HepG2 (cell line): ENCODE results near the gene RGN. TPM values are rescaled to one million over a fixed set of nuclear protein-coding genes. Genes with fewer than 3 reads are reported as not detected.

Experiments used
- ATAC-seq: fragments of 200-7000 bp; cut with Tn5 transposase; 3 replicates; pipeline ENCODE4 v1.9.1; 2020; ENCODE audit warnings: mild to moderate bottlenecking, moderate library complexity
- BruUV-seq: library from RNA; stranded (reverse); fragments of 400-500 nt; replicated peaks from 2 replicates; lab custom pipeline; 2021; lab: Mats Ljungman, UMichigan
- CTCF ChIA-PET: fragments of 300-600 bp; formaldehyde crosslinking; extraction: SDS; loops from one replicate; lab custom pipeline; 2021; ENCODE audit warnings: low total read pairs, inconsistent platforms, low intra/inter-chr PET ratio; lab: Yijun Ruan, JAX
- POLR2A ChIA-PET: fragments of 350-600 bp; sonication (Branson Sonifier 250); formaldehyde crosslinking; loops from one replicate; lab custom pipeline; 2020; ENCODE audit warnings: antibody characterized with exemption, inconsistent platforms; lab: Yijun Ruan, JAX
- DNase-seq: peaks from one replicate; pipeline ENCODE4 v3.0.0-alpha.2; 2015; ENCODE audit warnings: low spot score
- FAIRE-seq: peaks from 3 replicates; lab custom pipeline; 2011; peaks lifted over from hg19 to GRCh38; lab: Jason Lieb, UNC
- H2AFZ ChIP-seq: one replicate; pipeline ENCODE4 v1.6.1; 2011; ENCODE audit warnings: low read length, inconsistent platforms
- H3K27ac ChIP-seq: fragments of 300-600 bp; 3 replicates; pipeline ENCODE4 v1.8.0; 2011; ENCODE audit warnings: mixed run types, mild to moderate bottlenecking, mixed read lengths, low read length, inconsistent platforms; ENCODE audit not compliant: insufficient read depth; ENCODE audit errors: extremely low read length
- H3K27me3 ChIP-seq, 2 experiments: fragments of 200-600 bp in 1 of 2; 2 replicates in 1 of 2; 3 replicates in 1 of 2; pipeline versions ENCODE4 v1.6.0 to v1.8.0; 2011; ENCODE audit warnings: low read length in 2 of 2, mild to moderate bottlenecking in 2 of 2, moderate library complexity in 2 of 2, inconsistent platforms in 1 of 2; ENCODE audit not compliant: insufficient read depth in 2 of 2, control insufficient read depth in 1 of 2
- H3K36me3 ChIP-seq, 2 experiments: fragments of 200-600 bp in 1 of 2; replicated peaks in 1 of 2; 2 replicates in 1 of 2; 3 replicates in 1 of 2; pipeline versions ENCODE4 v1.5.1 to v1.8.0; 2011; ENCODE audit warnings: low read length in 2 of 2, inconsistent platforms in 1 of 2; ENCODE audit not compliant: insufficient read depth in 2 of 2, control insufficient read depth in 1 of 2
- H3K4me1 ChIP-seq: 2 replicates; pipeline ENCODE4 v1.5.1; 2012; ENCODE audit warnings: low read length, inconsistent platforms; ENCODE audit not compliant: insufficient read depth
- H3K4me2 ChIP-seq: 2 replicates; pipeline ENCODE4 v1.6.0; 2011; ENCODE audit warnings: low read depth, low read length, inconsistent platforms
- H3K4me3 ChIP-seq, 3 experiments: fragments of 200-600 bp in 1 of 3; sonication (generic), shearing (Covaris generic) in 1 of 3; replicated peaks in 1 of 3; 2 replicates each; pipeline ENCODE4 v1.5.1; 2011 to 2016; ENCODE audit warnings: low read length in 3 of 3, inconsistent platforms in 2 of 3, low read depth in 2 of 3, mild to moderate bottlenecking in 2 of 3, control low read depth in 1 of 3, mixed read lengths in 1 of 3; ENCODE audit not compliant: insufficient read depth in 1 of 3
- H3K79me2 ChIP-seq: one replicate; pipeline ENCODE4 v1.6.1; 2011; ENCODE audit warnings: low read length, inconsistent platforms; ENCODE audit not compliant: insufficient read depth
- H3K9ac ChIP-seq: 2 replicates; pipeline ENCODE4 v1.6.0; 2011; ENCODE audit warnings: mild to moderate bottlenecking, low read depth, low read length, inconsistent platforms; ENCODE audit not compliant: insufficient read depth
- H3K9me3 ChIP-seq: 2 replicates; pipeline ENCODE4 v1.5.1; 2012; ENCODE audit warnings: mild to moderate bottlenecking, low read length
- H4K20me1 ChIP-seq: 2 replicates; pipeline ENCODE4 v1.6.0; 2011; ENCODE audit warnings: inconsistent platforms, mild to moderate bottlenecking, low read length, moderate library complexity; ENCODE audit not compliant: insufficient read depth
- ASH2L ChIP-seq: fragments of 300-600, 200-600 bp; sonication (generic); IDR thresholded peaks from 2 replicates; pipeline ENCODE4 v1.7.0; 2017; ENCODE audit warnings: low read depth, mild to moderate bottlenecking, moderate library complexity, mixed read lengths, low read length; ENCODE audit not compliant: insufficient read length
- CERS6 ChIP-seq: sonication (generic); formaldehyde crosslinking; IDR thresholded peaks from 2 replicates; pipeline ENCODE4 v1.5.0; 2020; ENCODE audit warnings: missing genetic modification reagents
- EP300 ChIP-seq, 3 experiments: sonication (generic) in 1 of 3; formaldehyde crosslinking in 1 of 3; IDR thresholded peaks; 2 replicates each; pipeline versions ENCODE4 v1.5.1 to v1.6.1; 2011 to 2020; ENCODE audit warnings: low read depth in 2 of 3, low read length in 2 of 3, borderline replicate concordance in 1 of 3, improper control_type of control experiment in 1 of 3, mild to moderate bottlenecking in 1 of 3, missing genetic modification reagents in 1 of 3, moderate library complexity in 1 of 3
- GATAD2A ChIP-seq: IDR thresholded peaks from 2 replicates; pipeline ENCODE4 v1.6.1; 2016
- HDAC2 ChIP-seq: sonication (generic); formaldehyde crosslinking; IDR thresholded peaks from 2 replicates; pipeline ENCODE4 v1.4.0; 2020; ENCODE audit warnings: missing genetic modification reagents
- HMG20A ChIP-seq: IDR thresholded peaks from 2 replicates; pipeline ENCODE4 v1.6.1; 2016; ENCODE audit warnings: borderline replicate concordance
- KDM2A ChIP-seq: sonication (generic); formaldehyde crosslinking; IDR thresholded peaks from 2 replicates; pipeline ENCODE4 v1.4.0; 2020; ENCODE audit warnings: low read depth, missing genetic modification reagents, borderline replicate concordance
- KDM3A ChIP-seq: IDR thresholded peaks from 2 replicates; pipeline ENCODE4 v1.6.1; 2018; ENCODE audit warnings: low read depth, missing compliant biosample characterization
- MED1 ChIP-seq: sonication (generic); formaldehyde crosslinking; IDR thresholded peaks from 2 replicates; pipeline ENCODE4 v1.4.0; 2020; ENCODE audit warnings: missing genetic modification reagents
- NR2F6 ChIP-seq, 2 experiments: IDR thresholded peaks; 2 replicates each; pipeline ENCODE4 v1.6.1; 2016; ENCODE audit warnings: antibody characterized with exemption in 1 of 2, mild to moderate bottlenecking in 1 of 2
- PCBP2 ChIP-seq: fragments of 200-400 bp; formaldehyde crosslinking; optimal IDR thresholded peaks from 2 replicates; pipeline ENCODE3; 2018; ENCODE audit warnings: low read length, low read depth; ENCODE audit not compliant: poor library complexity, severe bottlenecking
- RCOR2 ChIP-seq: IDR thresholded peaks from 2 replicates; pipeline ENCODE4 v1.6.1; 2016; ENCODE audit warnings: missing biosample characterization, missing genetic modification reagents
- SALL1 ChIP-seq: sonication (generic); formaldehyde crosslinking; IDR thresholded peaks from 2 replicates; pipeline ENCODE4 v1.8.0; 2022; ENCODE audit warnings: mild to moderate bottlenecking, missing genetic modification reagents
- TGIF2 ChIP-seq: IDR thresholded peaks from 2 replicates; pipeline ENCODE4 v1.6.1; 2016; ENCODE audit warnings: control low read depth, missing compliant biosample characterization
- ZMYM3 ChIP-seq: sonication (generic); formaldehyde crosslinking; IDR thresholded peaks from 2 replicates; pipeline ENCODE4 v1.5.1; 2020; ENCODE audit warnings: mild to moderate bottlenecking, missing genetic modification reagents
- ZNF275 ChIP-seq: sonication (generic); formaldehyde crosslinking; IDR thresholded peaks from 2 replicates; pipeline ENCODE4 v1.8.0; 2022; ENCODE audit warnings: missing genetic modification reagents, mild to moderate bottlenecking, inconsistent platforms, borderline replicate concordance
- ZNF281 ChIP-seq: sonication (generic); formaldehyde crosslinking; IDR thresholded peaks from 2 replicates; pipeline ENCODE4 v1.4.0; 2020; ENCODE audit warnings: missing genetic modification reagents, borderline replicate concordance
- ZNF362 ChIP-seq: sonication (generic); formaldehyde crosslinking; IDR thresholded peaks from 2 replicates; pipeline ENCODE4 v1.4.0; 2020; ENCODE audit warnings: missing genetic modification reagents, mild to moderate bottlenecking, borderline replicate concordance
- ZNF614 ChIP-seq: IDR thresholded peaks from 2 replicates; pipeline ENCODE4 v1.6.1; 2018; ENCODE audit warnings: missing biosample characterization, missing genetic modification reagents, inconsistent platforms, borderline replicate concordance
- WGBS: methylation state at CpG from one replicate; pipeline ENCODE4 v1.1.6; 2017; ENCODE audit warnings: low lambda C conversion rate; 5-methylcytosine and 5-hydroxymethylcytosine counted together
- in situ Hi-C: cut with HindIII; loops from 2 replicates; pipeline ENCODE4 v1.10.0; 2017; ENCODE audit warnings: low pct_unique_long_range_greater_than_20kb; ENCODE audit not compliant: extremely low pct_ligation_motif_present
- intact Hi-C: fragments of 100-400 bp; cut with micrococcal nuclease; formaldehyde crosslinking; loops from one replicate; pipeline ENCODE4 v1.10.0; 2022; ENCODE audit not compliant: unreplicated experiment
- polyA plus RNA-seq, 8 experiments: library from polyadenylated mRNA; depleted of rRNA in 3 of 8; stranded (reverse) in 7 of 8; unstranded in 1 of 8; fragments of >200 nt; fragmentation: Illumina TruSeq in 4 of 8; extraction: Trizol in 4 of 8; gene quantifications; 2 replicates each; pipeline versions ENCODE4 v1.2.1 to v1.2.3, GENCODE V29; 2011 to 2016; ENCODE audit warnings: low read depth in 4 of 8, missing spikeins in 1 of 8, mixed read lengths in 1 of 8; ENCODE audit not compliant: insufficient read depth in 1 of 8
- total RNA-seq, 5 experiments: library from RNA; depleted of rRNA; stranded (reverse); fragments of >200 nt; fragmentation: Illumina TruSeq; extraction: Trizol; gene quantifications; 2 replicates each; pipeline ENCODE4 v1.2.3, GENCODE V29; 2016; ENCODE audit warnings: low read depth in 1 of 5

RGN gene
- total and polyA plus RNA-seq, 2 of the 13 experiments (the other 11 are each of a cell fraction or from before 2014, with no cell fraction given): 19.6 to 74.4 TPM

- ChIA-PET POLR2A (interaction anchor here (1.2 to 1.6 kb wide), 3 partner anchors 15 to 17 kb away, joined by 4 to 12 read pairs (median 6); partner anchors contain the start of gene RGN), CTCF (no interaction called here)
- DNase-seq (peak; percentile 48), FAIRE-seq (peak; percentile 23), ATAC-seq (peak; percentile 60)
- H3K27ac ChIP-seq: peak overlapping the region; percentile 52
- 82% methylated on average over 1 of the region's 2 CpGs for WGBS
- H3K79me2 ChIP-seq: no peaks in the 10 kb centered on the region
- 0 out of 2 replicates have a peak overlapping the region, but pooled peaks have one; percentile 5 for H3K4me2 ChIP-seq
- in situ Hi-C loops: no loop called here
- H3K9ac ChIP-seq: no peak overlapping the region
- no TSS peak for BruUV-seq
- H3K36me3 ChIP-seq: no peaks in the 10 kb centered on the region
- intact Hi-C loops: no loop called here
- no peaks in the 10 kb centered on the region for H3K9me3 ChIP-seq
- H3K4me1 ChIP-seq: peaks cover 70% of the 10 kb centered on the region
- no peaks in the 10 kb centered on the region for H4K20me1 ChIP-seq
- no peak overlapping the region for H3K4me3 ChIP-seq
- H2AFZ ChIP-seq: no peak overlapping the region
- H3K27me3 ChIP-seq: no peaks in the 10 kb centered on the region
- TF ChIP-seq CERS6 (no peak), RCOR2 (no peak), KDM2A (no peak), ZNF614 (CRISPR knock-in tag) (no peak), ZNF281 (CRISPR knock-in tag) (peak; percentile 89), HMG20A (no peak; the same call in 1 of the 2 replicates), HDAC2 (peak; percentile 19; the same call in 1 of the 2 replicates), GATAD2A (CRISPR knock-in tag) (peak; percentile 47; the same call in 1 of the 2 replicates), ZNF275 (CRISPR knock-in tag) (no peak), PCBP2 (no peak), NR2F6 (IDR thresholded peaks at IDR 0.05) (0 out of 2 replicates have a peak, but pooled peaks have one; percentile 14), NR2F6 (CRISPR knock-in tag; IDR thresholded peaks at IDR 0.05) (peak; percentile 17; the same call in 1 of the 2 replicates), EP300 (IDR thresholded peaks at IDR 0.05; ENCODE audit: low read depth in 2 of 2, low read length in 2 of 2) (peak in 1 of 2 experiments; percentile 10; a peak in 1 of 4 replicates), EP300 (CRISPR knock-in tag; IDR thresholded peaks at IDR 0.05; ENCODE audit: borderline replicate concordance) (no peak), KDM3A (CRISPR knock-in tag) (no peak), MED1 (CRISPR knock-in tag) (0 out of 2 replicates have a peak, but pooled peaks have one; percentile 7), ZNF362 (CRISPR knock-in tag) (no peak), ZMYM3 (peak; percentile 44; the same call in 1 of the 2 replicates), TGIF2 (CRISPR knock-in tag) (no peak), ASH2L (no peak), SALL1 (peak; percentile 22; the same call in 1 of the 2 replicates)
These were observed 15.1 kb upstream of the RGN start for GRCh38 chrX:47063179-47063578.
